Lower lobe of right lung (tissue), 2 donors: ENCODE results near the gene LIN7A. TPM values are rescaled to one million over a fixed set of nuclear protein-coding genes. Genes with fewer than 3 reads are reported as not detected.

Experiments used
- ATAC-seq, 2 donors: fragments of 200-7000 bp; cut with Tn5 transposase; one replicate each; pipeline ENCODE4 v1.9.1; 2020 to 2022; ENCODE audit warnings: mild to moderate bottlenecking in 2 of 2, moderate library complexity in 2 of 2
- DNase-seq: peaks from one replicate; pipeline ENCODE4 v3.0.0-alpha.2; 2020
- H3K27ac ChIP-seq: fragments of 200-600 bp; one replicate; pipeline ENCODE4 v1.8.0; 2022
- H3K27me3 ChIP-seq: fragments of 200-600 bp; one replicate; pipeline ENCODE4 v1.8.0; 2022; ENCODE audit warnings: low read depth
- H3K36me3 ChIP-seq: fragments of 200-600 bp; one replicate; pipeline ENCODE4 v1.8.0; 2022; ENCODE audit warnings: mild to moderate bottlenecking
- H3K4me1 ChIP-seq: fragments of 200-600 bp; one replicate; pipeline ENCODE4 v1.8.0; 2022
- H3K4me3 ChIP-seq: fragments of 200-600 bp; one replicate; pipeline ENCODE4 v1.8.0; 2022; ENCODE audit warnings: mild to moderate bottlenecking
- H3K9me3 ChIP-seq: fragments of 200-600 bp; one replicate; pipeline ENCODE4 v1.8.0; 2022
- intact Hi-C: fragments of 100-400 bp; cut with DNase I; formaldehyde crosslinking; loops from one replicate; pipeline ENCODE4 v1.11.0; 2022
- total RNA-seq: library from RNA; stranded (reverse); fragmentation: NEBNext Ultra II Directional; extraction: Animal tissue kit (Norgen Biotek cat#: 25700); gene quantifications from one replicate; pipeline ENCODE4 v1.2.1, GENCODE V29; 2021
- TF ChIP-seq, protein P1 (sequence below): fragments of 200-600 bp; IDR thresholded peaks from one replicate; pipeline ENCODE4 v1.8.0; 2022; ENCODE audit warnings: antibody characterized with exemption, mild to moderate bottlenecking
- donor health status: DM: no; HTN: yes; CAD: no; lungs with severe emphysema.

The LIN7A gene
- total RNA-seq, 1 donor from 2014 or later: 14.6 TPM

DNA sequence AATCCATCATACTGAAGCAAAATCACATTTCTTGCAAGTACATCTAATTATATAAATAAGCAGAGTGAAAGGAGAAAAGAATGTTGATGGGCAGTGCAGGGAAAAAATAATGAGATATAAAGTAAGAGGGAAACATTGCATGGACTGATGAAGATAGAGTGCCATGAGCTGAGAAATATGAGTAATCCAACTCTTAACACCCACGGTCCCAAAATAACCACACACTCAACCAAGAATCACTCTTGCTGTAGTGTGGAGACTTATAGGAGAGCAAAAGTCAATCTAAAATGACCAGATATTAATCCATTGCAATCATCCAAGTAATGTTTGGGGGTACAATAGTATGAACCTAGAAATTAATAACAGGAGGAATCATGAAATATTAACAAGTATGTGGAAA, 180.9 kb downstream of the LIN7A start:
- ATAC-seq (no peak), DNase-seq (no peak)
- Histone ChIP-seq H3K4me1 (no peaks in the 10 kb centered on the region), H3K27ac (no peak overlapping the region), H3K4me3 (no peak overlapping the region), H3K9me3 (no peaks in the 10 kb centered on the region), H3K36me3 (no peaks in the 10 kb centered on the region), H3K27me3 (no peaks in the 10 kb centered on the region)
- TF ChIP-seq, protein P1, sequence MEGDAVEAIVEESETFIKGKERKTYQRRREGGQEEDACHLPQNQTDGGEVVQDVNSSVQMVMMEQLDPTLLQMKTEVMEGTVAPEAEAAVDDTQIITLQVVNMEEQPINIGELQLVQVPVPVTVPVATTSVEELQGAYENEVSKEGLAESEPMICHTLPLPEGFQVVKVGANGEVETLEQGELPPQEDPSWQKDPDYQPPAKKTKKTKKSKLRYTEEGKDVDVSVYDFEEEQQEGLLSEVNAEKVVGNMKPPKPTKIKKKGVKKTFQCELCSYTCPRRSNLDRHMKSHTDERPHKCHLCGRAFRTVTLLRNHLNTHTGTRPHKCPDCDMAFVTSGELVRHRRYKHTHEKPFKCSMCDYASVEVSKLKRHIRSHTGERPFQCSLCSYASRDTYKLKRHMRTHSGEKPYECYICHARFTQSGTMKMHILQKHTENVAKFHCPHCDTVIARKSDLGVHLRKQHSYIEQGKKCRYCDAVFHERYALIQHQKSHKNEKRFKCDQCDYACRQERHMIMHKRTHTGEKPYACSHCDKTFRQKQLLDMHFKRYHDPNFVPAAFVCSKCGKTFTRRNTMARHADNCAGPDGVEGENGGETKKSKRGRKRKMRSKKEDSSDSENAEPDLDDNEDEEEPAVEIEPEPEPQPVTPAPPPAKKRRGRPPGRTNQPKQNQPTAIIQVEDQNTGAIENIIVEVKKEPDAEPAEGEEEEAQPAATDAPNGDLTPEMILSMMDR: no peak
- intact Hi-C loops: no loop called here

- intact Hi-C loops: no loop called here
- TF ChIP-seq, protein P1: no peak
- Histone ChIP-seq H3K36me3 (no peaks in the 10 kb centered on the region), H3K4me3 (no peak overlapping the region), H3K27ac (no peak overlapping the region), H3K9me3 (no peaks in the 10 kb centered on the region), H3K27me3 (no peaks in the 10 kb centered on the region), H3K4me1 (no peaks in the 10 kb centered on the region)
- DNase-seq (no peak), ATAC-seq (no peak)
These were observed 183.5 kb downstream of the LIN7A start for GRCh38 chr12:80754274-80754673.

DNA sequence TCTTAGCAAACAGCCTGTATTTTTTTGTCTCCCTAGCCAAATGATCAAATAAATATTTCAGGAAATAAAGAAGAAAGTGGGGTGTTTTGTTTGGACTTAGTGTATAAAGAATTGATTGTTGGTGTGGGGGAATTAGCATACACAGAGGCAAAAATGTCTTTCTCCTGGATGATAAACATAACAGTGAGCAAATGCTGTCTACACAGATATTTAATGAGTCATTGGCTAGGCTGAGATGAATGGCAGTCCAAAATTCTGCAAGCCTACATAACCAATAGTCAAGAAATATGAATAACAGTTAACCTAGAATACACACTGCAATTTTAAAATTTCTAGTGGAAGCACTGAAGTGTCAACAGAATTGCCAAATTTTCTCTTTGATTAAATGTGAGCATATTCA, 185.3 kb downstream of the LIN7A start:
- no peaks in the 10 kb centered on the region for H3K36me3 ChIP-seq
- no peak overlapping the region for H3K4me3 ChIP-seq
- no peak for DNase-seq
- intact Hi-C loops: no loop called here
- ATAC-seq: no peak
- no peaks in the 10 kb centered on the region for H3K9me3 ChIP-seq
- H3K4me1 ChIP-seq: no peaks in the 10 kb centered on the region
- H3K27me3 ChIP-seq: no peaks in the 10 kb centered on the region
- TF ChIP-seq, protein P1: no peak
- H3K27ac ChIP-seq: no peak overlapping the region

- TF ChIP-seq, protein P1: no peak
- H3K9me3 ChIP-seq: no peaks in the 10 kb centered on the region
- H3K36me3 ChIP-seq: no peaks in the 10 kb centered on the region
- H3K4me3 ChIP-seq: no peak overlapping the region
- H3K27me3 ChIP-seq: no peaks in the 10 kb centered on the region
- H3K27ac ChIP-seq: no peak overlapping the region
- H3K4me1 ChIP-seq: no peaks in the 10 kb centered on the region
- DNase-seq: no peak
- intact Hi-C loops: no loop called here
- ATAC-seq: no peak
These were observed 188.3 kb downstream of the LIN7A start for GRCh38 chr12:80749456-80749855.

GRCh38 chr12:80747800-80748199, 189.9 kb downstream of the LIN7A start:
- no peaks in the 10 kb centered on the region for H3K36me3 ChIP-seq
- no peaks in the 10 kb centered on the region for H3K27me3 ChIP-seq
- no peak for ATAC-seq
- TF ChIP-seq, protein P1: no peak
- H3K9me3 ChIP-seq: no peaks in the 10 kb centered on the region
- intact Hi-C loops: no loop called here
- DNase-seq: no peak
- H3K4me1 ChIP-seq: no peaks in the 10 kb centered on the region
- no peak overlapping the region for H3K4me3 ChIP-seq
- H3K27ac ChIP-seq: no peak overlapping the region
